HepG2 (cell line): Measurements from ENCODE around the gene RINL. TPM values are rescaled to one million over a fixed set of nuclear protein-coding genes. Genes with fewer than 3 reads are reported as not detected.

Experiments used
- ADNP ChIP-seq: sonication (generic); formaldehyde crosslinking; IDR thresholded peaks from 2 replicates; pipeline ENCODE4 v1.4.0; 2020; ENCODE audit warnings: missing genetic modification reagents
- ELF4 ChIP-seq: sonication (generic); formaldehyde crosslinking; IDR thresholded peaks from 2 replicates; pipeline ENCODE4 v1.5.0; 2020; ENCODE audit warnings: missing genetic modification reagents, mild to moderate bottlenecking, moderate library complexity, borderline replicate concordance
- FIP1L1 ChIP-seq: fragments of 200-400 bp; formaldehyde crosslinking; IDR thresholded peaks from 2 replicates; pipeline ENCODE4 v1.6.1; 2018; ENCODE audit warnings: low read depth, mild to moderate bottlenecking, low read length, moderate library complexity, borderline replicate concordance; ENCODE audit not compliant: insufficient read depth
- MYC ChIP-seq: sonication (generic); formaldehyde crosslinking; IDR thresholded peaks from 2 replicates; pipeline ENCODE4 v1.9.0; 2021; ENCODE audit warnings: missing genetic modification reagents, borderline replicate concordance
- NBN ChIP-seq: fragments of 450-650 bp; conservative IDR thresholded peaks from 2 replicates; pipeline ENCODE4 v1.6.1; 2017
- SNAPC2 ChIP-seq: sonication (generic); formaldehyde crosslinking; IDR thresholded peaks from 2 replicates; pipeline ENCODE4 v1.8.1; 2022; ENCODE audit warnings: mild to moderate bottlenecking, missing genetic modification reagents
- TOE1 ChIP-seq: sonication (generic); formaldehyde crosslinking; IDR thresholded peaks from 2 replicates; pipeline ENCODE4 v1.4.0; 2020; ENCODE audit warnings: mild to moderate bottlenecking, missing genetic modification reagents
- UBTF ChIP-seq: sonication (generic); formaldehyde crosslinking; IDR thresholded peaks from 2 replicates; pipeline ENCODE4 v1.4.0; 2020; ENCODE audit warnings: mild to moderate bottlenecking, missing genetic modification reagents
- ZNF34 ChIP-seq: sonication (generic); formaldehyde crosslinking; IDR thresholded peaks from 2 replicates; pipeline ENCODE4 v1.4.0; 2020; ENCODE audit warnings: mild to moderate bottlenecking, missing genetic modification reagents, borderline replicate concordance
- ZNF468 ChIP-seq: sonication (generic); formaldehyde crosslinking; IDR thresholded peaks from 2 replicates; pipeline ENCODE4 v1.8.0; 2022; ENCODE audit warnings: mild to moderate bottlenecking, moderate library complexity, missing genetic modification reagents
- ZNF589 ChIP-seq: sonication (generic); formaldehyde crosslinking; conservative IDR thresholded peaks from 2 replicates; pipeline ENCODE4 v1.8.0; 2022; ENCODE audit warnings: mild to moderate bottlenecking, moderate library complexity, missing genetic modification reagents
- ZNF672 ChIP-seq: sonication (generic); formaldehyde crosslinking; IDR thresholded peaks from 2 replicates; pipeline ENCODE4 v1.8.1; 2022; ENCODE audit warnings: missing genetic modification reagents
- polyA plus RNA-seq, 8 experiments: library from polyadenylated mRNA; depleted of rRNA in 3 of 8; stranded (reverse) in 7 of 8; unstranded in 1 of 8; fragments of >200 nt; fragmentation: Illumina TruSeq in 4 of 8; extraction: Trizol in 4 of 8; gene quantifications; 2 replicates each; pipeline versions ENCODE4 v1.2.1 to v1.2.3, GENCODE V29; 2011 to 2016; ENCODE audit warnings: low read depth in 4 of 8, missing spikeins in 1 of 8, mixed read lengths in 1 of 8; ENCODE audit not compliant: insufficient read depth in 1 of 8
- total RNA-seq, 5 experiments: library from RNA; depleted of rRNA; stranded (reverse); fragments of >200 nt; fragmentation: Illumina TruSeq; extraction: Trizol; gene quantifications; 2 replicates each; pipeline ENCODE4 v1.2.3, GENCODE V29; 2016; ENCODE audit warnings: low read depth in 1 of 5

Gene RINL
- total and polyA plus RNA-seq, 2 of the 13 experiments (the other 11 are each of a cell fraction or from before 2014, with no cell fraction given), result 11.4 to 18.0 TPM

GRCh38 chr19:38852231-38853044, 25.6 kb downstream of the RINL start (continued):
- TF ChIP-seq UBTF (CRISPR knock-in tag) (no peak; the same call in 1 of the 2 replicates), ZNF589 (no peak), FIP1L1 (no peak), TOE1 (no peak), NBN (no peak), ADNP (CRISPR knock-in tag) (no peak), ELF4 (CRISPR knock-in tag) (no peak), ZNF672 (CRISPR knock-in tag) (no peak), SNAPC2 (CRISPR knock-in tag) (0 out of 2 replicates have a peak, but pooled peaks have one; percentile 13), MYC (CRISPR knock-in tag) (0 out of 2 replicates have a peak, but pooled peaks have one; percentile 32), ZNF468 (no peak), ZNF34 (no peak)
